Peyer's patch (tissue), 4 donors: Measurements from ENCODE around the gene RRP15. TPM values are rescaled to one million over a fixed set of nuclear protein-coding genes. Genes with fewer than 3 reads are reported as not detected.

Experiments used
- DNase-seq, 3 donors: peaks; one replicate each; pipeline ENCODE4 v3.0.0-alpha.2; 2017 to 2019
- H3K27ac ChIP-seq, 4 donors: fragments of 200-600 bp; sonication (generic); one replicate each; pipeline ENCODE4 v1.5.1; 2016 to 2019
- H3K27me3 ChIP-seq, 2 donors: fragments of 200-600 bp; sonication (generic); one replicate each; pipeline ENCODE4 v1.5.1; 2019
- H3K36me3 ChIP-seq, 3 donors: fragments of 200-600 bp; sonication (generic); one replicate each; pipeline ENCODE4 v1.5.1; 2016 to 2019
- H3K4me1 ChIP-seq, 4 donors: fragments of 200-600 bp; sonication (generic); one replicate each; pipeline ENCODE4 v1.5.1; 2016 to 2019
- H3K4me3 ChIP-seq, 4 donors: fragments of 200-600 bp; sonication (generic); 1 replicate in 3 of 4; 2 replicates in 1 of 4; pipeline ENCODE4 v1.5.1; 2016 to 2019; ENCODE audit warnings: mild to moderate bottlenecking in 1 of 4
- H3K9me3 ChIP-seq, 4 donors: fragments of 200-600 bp; sonication (generic); one replicate each; pipeline ENCODE4 v1.5.1; 2016 to 2019; ENCODE audit warnings: mild to moderate bottlenecking in 1 of 4
- CTCF ChIP-seq, 6 experiments: fragments of 450-650 bp in 4 of 6; fragments of 200-600 bp in 2 of 6; sonication (generic) in 1 of 6; IDR thresholded peaks; one replicate each; pipeline ENCODE4 v1.5.1; 2017 to 2019; ENCODE audit warnings: antibody characterized with exemption in 6 of 6, mild to moderate bottlenecking in 3 of 6, moderate library complexity in 1 of 6
- POLR2A ChIP-seq, 2 donors: fragments of 450-650 bp; IDR thresholded peaks; one replicate each; pipeline ENCODE4 v1.5.1; 2017; ENCODE audit warnings: antibody characterized with exemption in 2 of 2, mild to moderate bottlenecking in 2 of 2, moderate library complexity in 2 of 2
- total RNA-seq, 4 donors: library from RNA; depleted of rRNA; stranded (reverse); fragments of >200 nt; gene quantifications; one replicate each; pipeline ENCODE4 v1.1.0, GENCODE V29; 2016

The RRP15 gene
- total RNA-seq, 4 donors from 2014 or later: 2.1 to 8.3 (median 2.5) TPM

GRCh38 chr1:218262259-218262658 lies 22.8 kb upstream of the RRP15 start:
- DNase-seq: no peak
- TF ChIP-seq POLR2A (IDR thresholded peaks at IDR 0.05): no peak
- TF ChIP-seq CTCF (IDR thresholded peaks at IDR 0.05): no peak
- H3K27ac ChIP-seq: no peak overlapping the region
- H3K4me3 ChIP-seq: no peak overlapping the region
- H3K4me1 ChIP-seq: no peaks in the 10 kb centered on the region
- H3K27me3 ChIP-seq: no peaks in the 10 kb centered on the region
- no peaks in the 10 kb centered on the region for H3K36me3 ChIP-seq
- no peaks in the 10 kb centered on the region for H3K9me3 ChIP-seq

- no peak for TF ChIP-seq POLR2A (IDR thresholded peaks at IDR 0.05)
- TF ChIP-seq CTCF (IDR thresholded peaks at IDR 0.05): no peak
Observed at GRCh38 chr1:218266356-218266755, 18.7 kb upstream of the RRP15 start.

GRCh38 chr1:218272366-218272765 lies 12.7 kb upstream of the RRP15 start:
- no peaks in the 10 kb centered on the region for H3K4me1 ChIP-seq
- no peaks in the 10 kb centered on the region for H3K27me3 ChIP-seq
- TF ChIP-seq CTCF (IDR thresholded peaks at IDR 0.05): no peak
- H3K27ac ChIP-seq: no peak overlapping the region
- no peak overlapping the region for H3K4me3 ChIP-seq
- no peaks in the 10 kb centered on the region for H3K9me3 ChIP-seq
- DNase-seq: no peak
- H3K36me3 ChIP-seq: no peaks in the 10 kb centered on the region

More at GRCh38 chr1:218266356-218266755, 18.7 kb upstream of the RRP15 start:
- DNase-seq: no peak
- H3K36me3 ChIP-seq: no peaks in the 10 kb centered on the region
- H3K27ac ChIP-seq: no peak overlapping the region
- H3K4me3 ChIP-seq: no peak overlapping the region
- H3K27me3 ChIP-seq: no peaks in the 10 kb centered on the region
- no peaks in the 10 kb centered on the region for H3K4me1 ChIP-seq
- no peaks in the 10 kb centered on the region for H3K9me3 ChIP-seq

- TF ChIP-seq CTCF (IDR thresholded peaks at IDR 0.05) (no peak), POLR2A (IDR thresholded peaks at IDR 0.05) (no peak)
- DNase-seq: no peak
- Histone ChIP-seq H3K4me3 (no peak overlapping the region), H3K27ac (no peak overlapping the region), H3K9me3 (no peaks in the 10 kb centered on the region), H3K4me1 (no peaks in the 10 kb centered on the region), H3K27me3 (no peaks in the 10 kb centered on the region), H3K36me3 (no peaks in the 10 kb centered on the region)
Observed at GRCh38 chr1:218273762-218274479, 11.2 kb upstream of the RRP15 start.

- H3K9me3 ChIP-seq: no peaks in the 10 kb centered on the region
- H3K27me3 ChIP-seq: no peaks in the 10 kb centered on the region
- no peaks in the 10 kb centered on the region for H3K36me3 ChIP-seq
- H3K27ac ChIP-seq: no peak overlapping the region
- TF ChIP-seq POLR2A (IDR thresholded peaks at IDR 0.05) (no peak), CTCF (IDR thresholded peaks at IDR 0.05) (no peak)
- H3K4me1 ChIP-seq: no peaks in the 10 kb centered on the region
- H3K4me3 ChIP-seq: no peak overlapping the region
- no peak for DNase-seq
Observed at GRCh38 chr1:218274511-218274910, 10.6 kb upstream of the RRP15 start.
